Lung (tissue), 12 donors: ENCODE data around the gene GFPT2. TPM values are rescaled to one million over a fixed set of nuclear protein-coding genes. Genes with fewer than 3 reads are reported as not detected.

Source experiments
- ATAC-seq: fragments of 200-7000 bp; cut with Tn5 transposase; one replicate; pipeline ENCODE4 v1.9.1; 2020; ENCODE audit warnings: moderate number of reproducible peaks; ENCODE audit not compliant: insufficient read depth, low FRiP score
- DNase-seq, 3 donors: peaks; one replicate each; pipeline ENCODE4 v3.0.0-alpha.2; 2013 to 2017
- H3K27ac ChIP-seq, 2 donors: one replicate each; pipeline ENCODE4 v1.5.1; 2013; ENCODE audit warnings: mild to moderate bottlenecking in 2 of 2, moderate library complexity in 2 of 2, control low read depth in 1 of 2, inconsistent platforms in 1 of 2, low read depth in 1 of 2, low read length in 1 of 2
- H3K27me3 ChIP-seq, 3 donors: one replicate each; pipeline ENCODE4 v1.5.1; 2013; ENCODE audit warnings: low read length in 2 of 3; ENCODE audit not compliant: control insufficient read depth in 3 of 3, insufficient read depth in 3 of 3
- H3K36me3 ChIP-seq, 4 donors: one replicate each; pipeline ENCODE4 v1.5.1; 2013; ENCODE audit warnings: low read length in 4 of 4, mild to moderate bottlenecking in 1 of 4, moderate library complexity in 1 of 4; ENCODE audit not compliant: control insufficient read depth in 4 of 4, insufficient read depth in 4 of 4
- H3K4me1 ChIP-seq, 5 donors: one replicate each; pipeline ENCODE4 v1.5.1; 2013; ENCODE audit warnings: low read length in 5 of 5, mild to moderate bottlenecking in 2 of 5, moderate library complexity in 1 of 5; ENCODE audit not compliant: control insufficient read depth in 5 of 5, insufficient read depth in 5 of 5
- H3K4me3 ChIP-seq: one replicate; pipeline ENCODE4 v1.5.1; 2013; ENCODE audit warnings: mild to moderate bottlenecking, control low read depth, moderate library complexity
- H3K9ac ChIP-seq, 2 donors: one replicate each; pipeline ENCODE4 v1.5.1; 2013; ENCODE audit warnings: low read length in 2 of 2, control low read depth in 1 of 2; ENCODE audit not compliant: insufficient read depth in 1 of 2
- H3K9me3 ChIP-seq, 4 donors: one replicate each; pipeline ENCODE4 v1.5.1; 2013; ENCODE audit warnings: low read length in 3 of 4, mild to moderate bottlenecking in 1 of 4, moderate library complexity in 1 of 4; ENCODE audit not compliant: control insufficient read depth in 4 of 4, insufficient read depth in 3 of 4
- WGBS, 2 donors: extraction: QIAGEN DNeasy Blood & Tissue Kit; methylation state at CpG; one replicate each; pipeline ENCODE4 v1.1.7; 2013; 5-methylcytosine and 5-hydroxymethylcytosine counted together
- polyA plus RNA-seq, 2 donors: library from polyadenylated mRNA; stranded (reverse); fragments of 200-250 nt; gene quantifications; one replicate each; pipeline ENCODE4 v1.2.1, GENCODE V29; 2013
- total RNA-seq, 2 donors: library from RNA; depleted of rRNA in 1 of 2; stranded (reverse); fragments of >200 nt in 1 of 2; gene quantifications; one replicate each; pipeline ENCODE4 v1.2.1, GENCODE V29; 2014 to 2021
- TF ChIP-seq, protein P1 (sequence below): IDR thresholded peaks from 2 replicates; pipeline ENCODE4 v1.5.1; 2012; ENCODE audit warnings: mild to moderate bottlenecking; ENCODE audit errors: control extremely low read depth, extremely low read depth
- donor health status: control.
- donor health status: control.
- donor health status: Bipolar disorder and iron deficiency.
- donor health status: healthy.
- donor health status: DM: yes; HTN: yes; CAD: no.

The GFPT2 gene
- total and polyA plus RNA-seq, 4 donors = 11.1 to 26.6 (median 17.3) TPM

DNA sequence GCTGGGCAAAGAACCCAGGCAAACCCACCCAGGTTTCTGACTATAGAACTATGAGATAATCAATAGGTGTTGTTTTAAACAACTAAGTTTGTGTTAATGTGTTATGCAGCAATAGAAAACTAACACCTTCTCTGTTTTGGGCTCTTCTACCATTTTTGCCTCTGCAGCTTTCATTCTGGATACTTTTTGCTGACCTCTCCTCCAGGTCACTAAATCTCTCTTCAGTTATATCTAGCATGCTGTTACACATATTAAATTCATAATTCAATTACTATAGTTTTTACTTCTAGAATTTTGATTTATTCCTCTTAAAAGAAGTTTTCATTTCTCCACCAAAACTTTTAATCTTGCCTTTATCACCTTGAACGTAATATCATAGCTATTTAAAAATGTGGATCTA is 78.4 kb downstream of the GFPT2 start:
- no peak overlapping the region for H3K27ac ChIP-seq
- no peak overlapping the region for H3K4me3 ChIP-seq
- peaks cover 15 to 52% (median 38%) of the 10 kb centered on the region in 4 donors for H3K36me3 ChIP-seq
- DNase-seq (no peak), ATAC-seq (no peak)
- H3K4me1 ChIP-seq = no peaks in the 10 kb centered on the region
- no peak overlapping the region for H3K9ac ChIP-seq
- no peaks in the 10 kb centered on the region for H3K27me3 ChIP-seq
- 98 to 100% methylated on average over 1 of the region's 1 CpG for WGBS, 2 donors
- TF ChIP-seq, protein P1, sequence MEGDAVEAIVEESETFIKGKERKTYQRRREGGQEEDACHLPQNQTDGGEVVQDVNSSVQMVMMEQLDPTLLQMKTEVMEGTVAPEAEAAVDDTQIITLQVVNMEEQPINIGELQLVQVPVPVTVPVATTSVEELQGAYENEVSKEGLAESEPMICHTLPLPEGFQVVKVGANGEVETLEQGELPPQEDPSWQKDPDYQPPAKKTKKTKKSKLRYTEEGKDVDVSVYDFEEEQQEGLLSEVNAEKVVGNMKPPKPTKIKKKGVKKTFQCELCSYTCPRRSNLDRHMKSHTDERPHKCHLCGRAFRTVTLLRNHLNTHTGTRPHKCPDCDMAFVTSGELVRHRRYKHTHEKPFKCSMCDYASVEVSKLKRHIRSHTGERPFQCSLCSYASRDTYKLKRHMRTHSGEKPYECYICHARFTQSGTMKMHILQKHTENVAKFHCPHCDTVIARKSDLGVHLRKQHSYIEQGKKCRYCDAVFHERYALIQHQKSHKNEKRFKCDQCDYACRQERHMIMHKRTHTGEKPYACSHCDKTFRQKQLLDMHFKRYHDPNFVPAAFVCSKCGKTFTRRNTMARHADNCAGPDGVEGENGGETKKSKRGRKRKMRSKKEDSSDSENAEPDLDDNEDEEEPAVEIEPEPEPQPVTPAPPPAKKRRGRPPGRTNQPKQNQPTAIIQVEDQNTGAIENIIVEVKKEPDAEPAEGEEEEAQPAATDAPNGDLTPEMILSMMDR = no peak
- H3K9me3 ChIP-seq = peaks cover 2 to 27% (median 13%) of the 10 kb centered on the region in 4 donors

DNA sequence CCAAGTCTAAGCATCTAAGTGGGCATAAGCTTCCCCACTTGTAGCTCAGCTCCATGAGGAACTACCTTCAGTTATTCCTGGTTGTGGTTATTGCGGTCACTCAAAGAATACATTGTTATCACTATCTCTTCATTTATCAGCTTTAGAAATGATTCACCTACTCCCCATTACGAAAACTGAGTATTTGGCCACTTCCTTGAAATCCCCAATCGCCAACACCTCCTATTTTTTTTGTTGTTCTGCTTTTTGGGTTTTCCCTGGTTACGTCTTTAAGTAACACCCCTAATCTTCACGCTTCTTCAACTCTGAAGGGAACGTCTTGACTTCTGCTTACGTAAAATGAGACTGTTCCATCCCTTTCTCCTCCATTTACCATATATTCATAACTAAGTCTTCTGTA is 81.9 kb downstream of the GFPT2 start:
- Histone ChIP-seq H3K36me3 (peaks cover 14 to 48% (median 43%) of the 10 kb centered on the region in 4 donors), H3K27me3 (no peaks in the 10 kb centered on the region), H3K4me3 (no peak overlapping the region), H3K27ac (no peak overlapping the region), H3K9me3 (peaks cover 2 to 28% (median 14%) of the 10 kb centered on the region in 4 donors), H3K4me1 (no peaks in the 10 kb centered on the region), H3K9ac (no peak overlapping the region)
- DNase-seq (no peak), ATAC-seq (no peak)
- WGBS, 2 donors = 45 to 84% methylated on average over 7 of the region's 7 CpGs
- TF ChIP-seq, protein P1 = no peak

DNA sequence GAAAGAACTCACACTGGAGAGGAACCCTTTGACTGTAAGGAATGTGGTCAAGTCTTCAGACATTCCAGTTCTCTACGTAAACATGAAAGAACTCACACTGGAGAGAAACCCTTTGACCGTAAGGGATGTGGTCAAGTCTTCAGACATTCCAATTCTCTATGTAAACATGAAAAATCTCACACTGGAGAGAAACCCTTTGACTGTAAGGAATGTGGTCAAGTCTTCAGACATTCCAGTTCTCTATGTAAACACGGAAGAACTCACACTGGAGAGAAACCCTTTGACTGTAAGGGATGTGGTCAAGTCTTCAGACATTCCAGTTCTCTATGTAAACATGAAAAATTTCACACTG is 93.9 kb downstream of the GFPT2 start:
- Histone ChIP-seq H3K4me1 (no peaks in the 10 kb centered on the region), H3K27ac (no peak overlapping the region), H3K4me3 (no peak overlapping the region), H3K9me3 (peaks cover 24 to 68% (median 55%) of the 10 kb centered on the region in 4 donors), H3K27me3 (no peaks in the 10 kb centered on the region), H3K36me3 (peaks cover 22 to 69% (median 60%) of the 10 kb centered on the region in 4 donors), H3K9ac (no peak overlapping the region)
- DNase-seq (no peak), ATAC-seq (no peak)
- TF ChIP-seq, protein P1 = no peak
- WGBS, 2 donors = 65 to 94% methylated on average over 3 of the region's 3 CpGs
